Karpas-422 (cell line): ENCODE measurements around the gene PTPRD. TPM values are rescaled to one million over a fixed set of nuclear protein-coding genes. Genes with fewer than 3 reads are reported as not detected.

Experiments used
- DNase-seq: peaks from one replicate; pipeline ENCODE4 v3.0.0-alpha.2; 2015
- H2AFZ ChIP-seq: fragments of 200-600 bp; sonication (generic); 2 replicates; pipeline ENCODE4 v1.6.1; 2014; ENCODE audit warnings: antibody characterized with exemption, low read length, mixed read lengths
- H3K27ac ChIP-seq: fragments of 200-600 bp; sonication (generic); 2 replicates; pipeline ENCODE4 v1.5.1; 2014; ENCODE audit warnings: mild to moderate bottlenecking, low read length, moderate library complexity
- H3K27me3 ChIP-seq: fragments of 200-600 bp; sonication (generic); 2 replicates; pipeline ENCODE4 v1.6.1; 2014; ENCODE audit warnings: low read length, mixed read lengths
- H3K36me3 ChIP-seq: fragments of 200-600 bp; sonication (generic); 2 replicates; pipeline ENCODE4 v1.6.1; 2014; ENCODE audit warnings: low read length, mixed read lengths; ENCODE audit not compliant: insufficient read depth
- H3K4me1 ChIP-seq: fragments of 200-600 bp; sonication (generic); 2 replicates; pipeline ENCODE4 v1.6.1; 2014; ENCODE audit warnings: mild to moderate bottlenecking, low read length, mixed read lengths
- H3K4me2 ChIP-seq: fragments of 200-600 bp; sonication (generic); 2 replicates; pipeline ENCODE4 v1.6.1; 2014; ENCODE audit warnings: low read length, low read depth, mild to moderate bottlenecking; ENCODE audit not compliant: poor library complexity, severe bottlenecking
- H3K4me3 ChIP-seq: fragments of 200-600 bp; sonication (generic); 2 replicates; pipeline ENCODE4 v1.5.1; 2014; ENCODE audit warnings: mild to moderate bottlenecking, antibody characterized with exemption, low read length, mixed read lengths
- H3K79me2 ChIP-seq: fragments of 200-600 bp; sonication (generic); 2 replicates; pipeline ENCODE4 v1.6.1; 2014; ENCODE audit warnings: mild to moderate bottlenecking, low read length, mixed read lengths
- H3K9ac ChIP-seq: fragments of 200-600 bp; sonication (generic); 2 replicates; pipeline ENCODE4 v1.6.0; 2014; ENCODE audit warnings: low read length
- H3K9me2 ChIP-seq: fragments of 200-600 bp; sonication (generic), shearing (Covaris generic); replicated peaks from 2 replicates; pipeline ENCODE4 v1.6.0; 2014; ENCODE audit warnings: mild to moderate bottlenecking, low read length, moderate library complexity; ENCODE audit not compliant: insufficient read depth
- H3K9me3 ChIP-seq: fragments of 300-700, 200-600 bp; sonication (generic); 2 replicates; pipeline ENCODE4 v1.6.1; 2014; ENCODE audit warnings: low read length, mixed read lengths
- H4K20me1 ChIP-seq: fragments of 200-600 bp; sonication (generic); 2 replicates; pipeline ENCODE4 v1.6.1; 2014; ENCODE audit warnings: mild to moderate bottlenecking, antibody characterized with exemption, low read length, low read depth; ENCODE audit not compliant: insufficient read depth
- total RNA-seq: library from RNA; depleted of rRNA; stranded (reverse); fragments of >200 nt; shearing (Covaris generic); gene quantifications from 2 replicates; pipeline ENCODE4 v1.2.3, GENCODE V29; 2014; ENCODE audit warnings: low replicate concordance

Gene PTPRD
- total RNA-seq, 1 experiment from 2014 or later = 0.63 TPM

DNA sequence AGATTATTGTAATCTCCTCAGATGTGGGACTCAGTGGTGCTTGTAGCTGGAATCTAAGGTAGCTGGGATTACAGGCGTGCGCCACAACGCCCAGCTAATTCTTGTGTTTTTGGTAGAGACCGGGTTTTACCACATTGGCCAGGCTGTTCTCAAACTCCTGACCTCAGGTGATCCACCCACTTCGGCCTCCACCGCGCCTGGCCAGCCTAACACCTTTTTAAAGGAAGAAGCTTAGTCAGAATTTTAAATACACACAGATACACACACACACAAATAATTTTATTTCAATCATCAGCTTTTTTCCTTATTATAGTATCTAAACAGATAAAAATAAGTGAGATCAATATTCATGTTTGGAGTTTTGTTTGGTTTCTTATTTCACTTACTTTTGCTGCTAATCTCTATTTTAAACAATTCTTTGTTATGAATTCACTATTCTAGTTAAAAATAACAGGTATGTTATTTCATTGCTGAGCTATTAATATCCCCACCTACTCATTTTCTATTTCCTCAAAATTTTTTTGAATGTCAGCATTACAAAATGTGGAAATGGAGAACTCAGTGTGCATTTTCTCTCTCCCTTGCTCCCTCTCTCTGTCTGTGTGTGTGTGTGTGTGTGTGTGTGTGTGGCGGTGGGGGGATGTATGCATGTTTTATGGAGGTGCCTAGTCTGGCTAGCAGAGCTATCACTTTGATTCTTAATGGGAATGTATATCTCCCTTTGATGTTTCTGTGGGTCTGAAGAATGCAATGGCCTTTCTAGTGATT lies 1852.6 kb downstream of the PTPRD start:
- Histone ChIP-seq H3K79me2 (no peaks in the 10 kb centered on the region), H3K27ac (no peak overlapping the region), H3K4me1 (no peaks in the 10 kb centered on the region), H3K27me3 (no peaks in the 10 kb centered on the region), H2AFZ (no peak overlapping the region; the same call in 1 of the 2 replicates), H3K4me2 (no peak overlapping the region), H4K20me1 (no peaks in the 10 kb centered on the region), H3K9ac (no peak overlapping the region), H3K4me3 (no peak overlapping the region), H3K9me2 (no peaks in the 10 kb centered on the region), H3K9me3 (peaks cover 6% of the 10 kb centered on the region; the same call in 1 of the 2 replicates), H3K36me3 (no peaks in the 10 kb centered on the region)
- no peak for DNase-seq

DNA sequence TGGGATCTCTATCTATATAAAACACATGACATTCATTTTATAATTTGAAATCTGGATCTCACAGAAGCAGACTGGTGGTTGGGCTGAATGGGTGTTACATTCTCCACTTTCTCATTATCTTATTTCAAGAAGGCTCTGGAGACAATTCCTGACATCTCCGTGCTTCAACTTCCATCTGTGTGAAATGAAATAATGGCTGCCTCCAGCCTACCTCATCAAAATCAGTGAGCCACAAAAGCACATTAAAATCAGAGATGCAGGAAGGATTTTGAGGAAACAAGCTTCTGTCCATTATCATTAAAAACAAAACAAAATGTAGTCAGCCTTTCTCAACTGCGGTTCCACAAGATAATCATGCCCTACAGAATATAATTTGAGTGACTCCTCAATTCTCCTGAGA lies 1854.9 kb downstream of the PTPRD start:
- Histone ChIP-seq H3K4me1 (no peaks in the 10 kb centered on the region), H3K9ac (no peak overlapping the region), H3K9me2 (no peaks in the 10 kb centered on the region), H3K27me3 (no peaks in the 10 kb centered on the region), H3K27ac (no peak overlapping the region), H3K36me3 (no peaks in the 10 kb centered on the region), H3K4me2 (no peak overlapping the region), H3K4me3 (no peak overlapping the region), H3K9me3 (peaks cover 13% of the 10 kb centered on the region; the same call in 1 of the 2 replicates), H2AFZ (no peak overlapping the region), H4K20me1 (no peaks in the 10 kb centered on the region), H3K79me2 (no peaks in the 10 kb centered on the region)
- no peak for DNase-seq

DNA sequence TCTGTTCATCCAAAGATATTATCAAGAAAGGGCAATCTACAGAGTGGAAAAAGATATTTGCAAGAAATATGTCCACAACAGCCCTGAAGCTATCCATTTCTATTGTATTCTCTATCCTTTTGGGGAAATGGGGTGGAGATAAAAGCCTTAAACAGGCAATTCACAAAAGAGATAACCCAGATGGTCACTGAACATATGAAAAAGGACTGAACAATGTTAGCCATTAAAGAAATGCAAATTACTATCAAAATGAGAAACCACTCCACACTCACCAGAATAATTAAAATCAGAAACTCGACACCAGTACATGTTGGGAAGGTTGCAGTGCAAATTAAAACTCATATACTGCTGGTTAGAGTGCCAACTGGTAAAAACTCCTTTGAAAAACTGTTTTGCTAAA lies 1858.1 kb downstream of the PTPRD start:
- Histone ChIP-seq H2AFZ (no peak overlapping the region), H3K4me2 (no peak overlapping the region), H3K9me3 (peaks cover 14% of the 10 kb centered on the region; the same call in 1 of the 2 replicates), H3K27ac (no peak overlapping the region), H3K4me3 (no peak overlapping the region), H3K27me3 (no peaks in the 10 kb centered on the region), H3K36me3 (no peaks in the 10 kb centered on the region), H4K20me1 (no peaks in the 10 kb centered on the region), H3K9ac (no peak overlapping the region), H3K9me2 (no peaks in the 10 kb centered on the region), H3K79me2 (no peaks in the 10 kb centered on the region), H3K4me1 (no peaks in the 10 kb centered on the region)
- DNase-seq = peak; percentile 11

DNA sequence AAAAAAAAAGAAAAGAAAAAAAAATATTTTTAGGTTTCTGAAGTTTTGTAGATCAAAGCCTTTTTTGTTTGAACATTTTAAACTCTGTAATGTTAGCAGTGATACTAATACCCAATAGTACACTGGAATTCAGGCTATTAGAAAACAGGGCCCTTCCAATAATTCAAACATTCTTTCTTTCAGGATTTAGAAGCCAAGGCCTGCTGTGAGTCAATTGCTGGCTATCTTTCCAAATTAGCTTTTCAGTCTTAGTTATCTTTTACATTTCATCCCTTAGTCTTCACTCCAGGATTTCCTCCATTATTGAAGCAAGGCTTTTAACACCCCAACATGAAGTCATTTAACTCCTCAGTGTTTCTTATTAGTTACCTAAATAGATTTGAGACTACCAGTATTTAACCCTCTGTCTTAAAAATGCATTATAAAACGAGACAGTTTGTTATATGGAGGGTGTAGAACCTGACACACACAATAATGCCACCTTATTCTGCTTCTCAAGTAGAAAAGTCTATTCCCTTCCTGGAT lies 1861.3 kb downstream of the PTPRD start:
- H4K20me1 ChIP-seq = no peaks in the 10 kb centered on the region
- H3K4me1 ChIP-seq = no peaks in the 10 kb centered on the region
- H3K9me2 ChIP-seq = no peaks in the 10 kb centered on the region
- H3K4me3 ChIP-seq = no peak overlapping the region
- H3K79me2 ChIP-seq = no peaks in the 10 kb centered on the region
- 0 out of 2 replicates have a peak, but pooled peaks cover 9% of the 10 kb centered on the region for H3K9me3 ChIP-seq
- H2AFZ ChIP-seq = no peak overlapping the region
- no peak for DNase-seq
- no peak overlapping the region for H3K27ac ChIP-seq
- no peak overlapping the region for H3K9ac ChIP-seq
- no peaks in the 10 kb centered on the region for H3K27me3 ChIP-seq
- no peak overlapping the region for H3K4me2 ChIP-seq
- H3K36me3 ChIP-seq = no peaks in the 10 kb centered on the region

DNA sequence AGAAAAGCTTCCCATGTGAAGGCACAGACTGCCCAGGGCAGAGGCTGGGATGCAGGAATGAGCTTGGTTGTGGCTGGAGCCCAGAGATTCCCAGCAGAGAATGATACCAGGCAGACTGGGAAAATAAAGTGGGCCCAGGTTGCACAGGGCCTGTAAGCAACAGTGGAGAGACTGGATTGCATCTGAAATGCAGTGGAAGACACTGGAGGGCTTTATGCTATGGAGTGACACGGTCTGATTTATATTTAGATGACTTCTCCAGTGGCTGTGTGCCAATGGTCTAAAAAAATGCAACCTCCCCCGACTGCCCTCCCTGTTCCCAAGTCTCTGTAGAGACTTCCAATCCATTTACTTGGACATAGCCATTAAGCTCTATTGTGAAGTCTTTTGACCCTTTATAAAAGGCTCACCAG lies 1862.2 kb downstream of the PTPRD start:
- H3K9ac ChIP-seq = no peak overlapping the region
- H3K36me3 ChIP-seq = no peaks in the 10 kb centered on the region

DNA sequence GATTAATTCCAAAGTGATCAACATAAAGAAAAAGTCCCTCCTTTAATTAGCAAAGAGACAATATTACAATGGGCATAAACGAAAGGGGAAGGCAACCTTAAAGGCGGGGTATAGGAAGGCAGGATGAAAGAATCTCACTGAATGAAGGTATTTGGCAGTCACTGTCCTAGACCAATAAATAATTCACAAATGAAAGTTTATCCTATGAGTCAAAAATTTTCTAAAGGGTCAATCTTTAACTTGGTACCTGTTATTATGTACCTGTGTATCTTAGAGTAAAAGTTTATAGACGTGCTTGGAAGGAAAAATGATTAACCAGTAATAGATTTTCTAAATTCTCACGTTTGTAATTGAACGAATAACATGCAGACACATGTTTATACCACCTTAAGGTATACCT lies 1867.5 kb downstream of the PTPRD start:
- no peak for DNase-seq
- H4K20me1 ChIP-seq = no peaks in the 10 kb centered on the region
- H3K27me3 ChIP-seq = no peaks in the 10 kb centered on the region
- H3K79me2 ChIP-seq = no peaks in the 10 kb centered on the region
- H3K4me3 ChIP-seq = no peak overlapping the region
- H3K9me2 ChIP-seq = no peaks in the 10 kb centered on the region
- no peak overlapping the region for H3K27ac ChIP-seq
- no peaks in the 10 kb centered on the region for H3K36me3 ChIP-seq
- no peaks in the 10 kb centered on the region for H3K4me1 ChIP-seq
- H3K4me2 ChIP-seq = no peak overlapping the region
- H2AFZ ChIP-seq = no peak overlapping the region
- peaks cover 8% of the 10 kb centered on the region; the same call in 1 of the 2 replicates for H3K9me3 ChIP-seq
- no peak overlapping the region for H3K9ac ChIP-seq

More for the DNA sequence above, 1862.2 kb downstream of the PTPRD start:
- Histone ChIP-seq H3K4me3 (no peak overlapping the region), H2AFZ (no peak overlapping the region), H3K9me2 (no peaks in the 10 kb centered on the region), H3K27me3 (no peaks in the 10 kb centered on the region), H3K79me2 (no peaks in the 10 kb centered on the region), H3K9me3 (0 out of 2 replicates have a peak, but pooled peaks cover 9% of the 10 kb centered on the region), H3K4me2 (no peak overlapping the region), H3K27ac (no peak overlapping the region), H4K20me1 (no peaks in the 10 kb centered on the region), H3K4me1 (no peaks in the 10 kb centered on the region)
- no peak for DNase-seq

DNA sequence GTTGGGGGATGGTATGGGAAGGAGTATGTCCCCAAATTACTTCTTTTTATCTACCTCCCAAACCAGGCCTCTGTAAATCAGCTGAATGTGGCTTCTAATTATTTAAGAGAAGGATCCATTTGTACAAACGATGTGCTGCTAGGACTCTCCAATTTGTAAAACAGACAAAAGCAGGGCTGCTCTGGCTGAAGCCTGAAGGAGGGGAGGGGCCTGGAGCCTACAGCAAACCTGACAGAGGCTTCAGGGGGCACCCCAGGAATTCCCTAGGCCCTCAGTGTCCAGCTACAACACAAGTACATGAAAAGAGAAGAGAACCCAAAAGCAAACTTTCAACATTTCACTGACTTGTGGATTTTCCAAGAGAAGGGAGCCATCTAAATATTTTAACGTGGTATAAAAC lies 1873.9 kb downstream of the PTPRD start:
- Histone ChIP-seq H3K9ac (no peak overlapping the region), H4K20me1 (no peaks in the 10 kb centered on the region), H3K27ac (no peak overlapping the region), H3K27me3 (no peaks in the 10 kb centered on the region), H3K4me2 (no peak overlapping the region), H3K4me1 (no peaks in the 10 kb centered on the region), H3K9me3 (peaks cover 11% of the 10 kb centered on the region), H2AFZ (no peak overlapping the region), H3K9me2 (no peaks in the 10 kb centered on the region), H3K36me3 (no peaks in the 10 kb centered on the region), H3K4me3 (no peak overlapping the region), H3K79me2 (no peaks in the 10 kb centered on the region)
- no peak for DNase-seq

- DNase-seq = no peak
- no peak overlapping the region for H3K27ac ChIP-seq
- H3K4me3 ChIP-seq = no peak overlapping the region
- no peaks in the 10 kb centered on the region for H3K36me3 ChIP-seq
- H4K20me1 ChIP-seq = no peaks in the 10 kb centered on the region
- H3K4me1 ChIP-seq = no peaks in the 10 kb centered on the region
- H3K9ac ChIP-seq = no peak overlapping the region
- H3K9me3 ChIP-seq = peaks cover 11% of the 10 kb centered on the region
- H2AFZ ChIP-seq = no peak overlapping the region
- no peaks in the 10 kb centered on the region for H3K79me2 ChIP-seq
- no peaks in the 10 kb centered on the region for H3K9me2 ChIP-seq
- H3K4me2 ChIP-seq = no peak overlapping the region
- no peaks in the 10 kb centered on the region for H3K27me3 ChIP-seq
These were observed 1876.0 kb downstream of the PTPRD start for GRCh38 chr9:8736805-8737204.
